NB4 (cell line): ENCODE data around the gene FCAMR.

Experiments
- DNase-seq: peaks from one replicate; pipeline ENCODE4 v3.0.0; 2010; ENCODE audit warnings: low read depth
- H3K4me3 ChIP-seq: one replicate; pipeline ENCODE4 v1.5.1; 2011; ENCODE audit warnings: mild to moderate bottlenecking, low read depth, low read length, moderate library complexity
- CTCF ChIP-seq: IDR thresholded peaks from one replicate; pipeline ENCODE4 v1.5.1; 2012; ENCODE audit warnings: low read depth, low read length
- MYC ChIP-seq: IDR thresholded peaks from 2 replicates; pipeline ENCODE4 v1.6.1; 2011; ENCODE audit warnings: low read depth, low read length
- POLR2A ChIP-seq: IDR thresholded peaks from 2 replicates; pipeline ENCODE4 v1.6.1; 2011; ENCODE audit warnings: mild to moderate bottlenecking; ENCODE audit not compliant: insufficient read length; ENCODE audit errors: extremely low read depth
- TF ChIP-seq, protein P1 (sequence below): IDR thresholded peaks from 2 replicates; pipeline ENCODE4 v1.6.1; 2011; ENCODE audit warnings: low read depth, low read length

FCAMR gene

DNA sequence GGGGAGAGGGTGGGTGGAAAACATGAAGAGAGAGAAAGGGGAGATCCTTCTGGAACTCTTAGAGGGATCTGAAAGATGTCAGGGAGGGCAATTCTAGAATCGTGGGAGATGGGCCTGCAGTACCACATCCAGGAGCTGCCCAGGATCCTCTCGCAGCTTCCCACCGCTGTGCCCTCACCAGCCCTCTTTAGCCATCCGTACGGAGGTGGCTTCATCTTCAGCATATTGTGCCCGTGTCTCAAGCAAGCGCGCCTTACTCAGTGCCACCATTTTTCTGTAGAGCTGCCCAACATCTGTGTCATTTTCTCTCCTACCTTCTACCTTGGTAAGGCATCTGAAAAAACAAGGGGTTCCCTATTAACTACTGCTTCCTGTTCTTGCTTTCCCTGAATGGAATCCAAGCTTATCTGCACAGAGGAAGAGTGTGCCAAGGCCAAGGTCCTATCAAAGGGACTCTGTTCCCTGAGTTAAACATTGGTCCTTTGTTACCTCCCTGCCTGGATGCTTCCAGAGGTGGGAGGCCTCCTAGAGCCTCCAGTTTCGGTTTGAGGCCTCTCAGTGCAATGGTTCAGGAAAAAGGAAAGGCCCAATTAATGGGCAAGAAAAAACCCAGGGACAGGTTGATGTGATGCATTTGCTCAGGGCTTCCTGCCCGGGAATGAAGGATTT, 39.1 kb upstream of the FCAMR start:
- no peak overlapping the region for H3K4me3 ChIP-seq
- TF ChIP-seq CTCF (no peak), POLR2A (no peak), MYC (no peak)
- TF ChIP-seq, protein P1, sequence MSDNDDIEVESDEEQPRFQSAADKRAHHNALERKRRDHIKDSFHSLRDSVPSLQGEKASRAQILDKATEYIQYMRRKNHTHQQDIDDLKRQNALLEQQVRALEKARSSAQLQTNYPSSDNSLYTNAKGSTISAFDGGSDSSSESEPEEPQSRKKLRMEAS, result no peak
- no peak for DNase-seq

DNA sequence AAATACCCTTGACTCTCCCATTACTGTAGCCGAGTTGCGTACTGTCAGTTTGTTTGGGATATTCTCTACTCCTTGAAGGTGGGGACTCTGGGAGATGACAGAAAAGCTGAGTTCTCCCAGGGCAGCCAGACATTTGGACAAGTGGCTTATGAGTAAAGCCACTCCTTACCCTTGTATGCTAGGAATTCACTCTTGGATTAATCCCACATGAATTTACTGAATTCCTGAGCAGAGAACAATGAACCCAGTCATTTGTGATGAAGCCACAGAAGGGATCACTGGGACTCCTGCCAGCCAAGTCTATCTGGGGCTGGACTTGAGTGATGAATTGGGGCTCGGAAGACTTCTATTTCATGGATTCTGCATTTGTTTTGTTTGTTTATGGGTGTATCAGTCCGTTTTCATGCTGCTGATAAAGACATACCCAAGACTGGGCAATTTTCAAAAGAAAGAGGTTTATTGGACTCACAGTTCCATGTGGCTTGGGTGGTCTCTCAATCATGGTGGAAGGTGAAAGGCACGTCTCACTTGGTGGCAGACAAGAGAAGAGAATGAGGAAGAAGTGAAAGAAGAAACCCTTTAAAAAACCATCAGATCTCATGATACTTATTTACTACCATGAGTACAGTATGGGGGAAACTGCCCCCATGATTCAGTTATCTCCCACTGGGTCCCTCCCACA, 37.2 kb upstream of the FCAMR start:
- no peak for TF ChIP-seq POLR2A
- TF ChIP-seq, protein P1, result no peak
- no peak for TF ChIP-seq MYC
- no peak for TF ChIP-seq CTCF
- no peak overlapping the region for H3K4me3 ChIP-seq
- no peak for DNase-seq

DNA sequence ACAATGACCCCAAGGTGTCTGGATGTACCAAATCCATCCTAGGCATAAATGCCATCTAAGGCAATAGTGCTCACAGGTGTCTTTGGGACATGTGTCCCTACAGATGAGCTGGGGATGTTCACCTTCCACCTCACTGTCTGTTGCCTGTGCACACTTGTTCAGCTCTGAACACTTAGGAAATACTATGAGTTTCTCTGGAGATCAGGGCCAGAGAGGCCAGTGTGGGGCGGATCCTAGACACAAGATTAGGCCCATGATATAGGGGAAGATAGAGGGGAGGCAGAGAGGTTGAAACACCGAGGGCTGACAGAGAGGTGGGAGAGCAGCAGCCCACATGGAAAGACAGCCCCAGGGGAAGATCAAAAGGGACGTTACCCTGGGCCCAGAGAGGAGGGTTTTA, 36.7 kb upstream of the FCAMR start:
- DNase-seq, result no peak
- TF ChIP-seq, protein P1, result no peak
- no peak for TF ChIP-seq MYC
- no peak overlapping the region for H3K4me3 ChIP-seq

DNA sequence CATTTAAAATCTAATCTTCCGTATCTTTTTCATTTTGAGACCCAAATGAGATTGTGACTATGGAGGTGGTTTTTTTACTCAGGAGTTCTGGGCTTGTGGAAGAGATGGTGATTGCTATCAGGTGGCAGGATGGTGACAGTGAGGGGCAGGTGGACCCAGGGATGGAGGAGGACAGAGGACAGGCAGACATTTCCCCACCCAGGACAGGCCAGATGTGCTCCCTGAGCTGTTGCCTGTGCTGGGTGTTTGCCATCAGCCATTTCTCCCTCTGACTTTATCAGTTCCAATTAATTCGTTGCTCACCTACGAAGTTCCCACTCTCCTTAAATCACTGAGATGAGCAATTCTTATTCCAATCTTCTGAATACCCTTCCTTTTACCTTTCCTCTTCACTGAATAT, 35.8 kb upstream of the FCAMR start:
- DNase-seq, result no peak
- H3K4me3 ChIP-seq, result no peak overlapping the region
- TF ChIP-seq CTCF (no peak), MYC (no peak), POLR2A (no peak)
- TF ChIP-seq, protein P1, result no peak

- H3K4me3 ChIP-seq, result no peak overlapping the region
- DNase-seq, result peak; percentile 46
- TF ChIP-seq, protein P1, result no peak
- TF ChIP-seq MYC (no peak), POLR2A (no peak), CTCF (peak; percentile 92)
Observed at GRCh38 chr1:207004931-207005830, 34.9 kb upstream of the FCAMR start.

DNA sequence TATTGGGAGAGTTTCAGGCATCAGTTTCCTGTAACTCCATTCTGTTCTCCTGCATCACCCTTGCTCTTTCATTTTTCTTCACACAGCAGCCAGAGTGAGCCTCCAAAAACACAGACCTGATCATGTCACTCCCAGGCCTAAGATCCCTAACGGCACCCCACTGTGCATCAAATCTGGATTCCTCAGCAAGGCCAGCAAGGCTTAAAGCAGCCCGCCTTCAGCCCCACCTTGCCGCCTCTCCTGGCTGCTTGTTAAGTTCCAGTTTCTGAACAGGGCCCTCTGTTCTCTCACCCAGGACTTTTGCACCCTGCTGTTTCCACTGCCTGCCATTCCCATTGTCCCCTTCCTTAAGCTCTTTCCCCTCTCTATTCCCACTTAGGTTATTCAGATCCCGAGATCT, 33.0 kb upstream of the FCAMR start:
- H3K4me3 ChIP-seq, result no peak overlapping the region
- no peak for DNase-seq
- TF ChIP-seq POLR2A (no peak), CTCF (no peak), MYC (no peak)
- TF ChIP-seq, protein P1, result no peak
